MM.1S (cell line): ENCODE data around the gene TMED10.

Experiments used
- DNase-seq: peaks from one replicate; pipeline ENCODE4 v3.0.0-alpha.2; 2015
- H2AFZ ChIP-seq: fragments of 300-600 bp; sonication (generic); 2 replicates; pipeline ENCODE4 v1.6.0; 2016; ENCODE audit warnings: antibody characterized with exemption, low read length
- H3F3A ChIP-seq: fragments of 300-600 bp; sonication (generic); 2 replicates; pipeline ENCODE4 v1.6.1; 2016; ENCODE audit warnings: mild to moderate bottlenecking, antibody characterized with exemption, low read length, moderate library complexity, mixed read lengths; ENCODE audit not compliant: insufficient read depth
- H3K27ac ChIP-seq: fragments of 300-600 bp; sonication (generic); 2 replicates; pipeline ENCODE4 v1.5.1; 2016; ENCODE audit warnings: mild to moderate bottlenecking, low read length
- H3K27me3 ChIP-seq: fragments of 300-600 bp; sonication (generic); replicated peaks from 2 replicates; pipeline ENCODE4 v1.6.0; 2016; ENCODE audit warnings: low read length; ENCODE audit not compliant: insufficient read depth
- H3K36me3 ChIP-seq: fragments of 300-600 bp; sonication (generic); replicated peaks from 2 replicates; pipeline ENCODE4 v1.6.1; 2016; ENCODE audit warnings: mild to moderate bottlenecking, low read length, mixed read lengths; ENCODE audit not compliant: insufficient read depth
- H3K4me1 ChIP-seq: fragments of 300-600 bp; sonication (generic); 2 replicates; pipeline ENCODE4 v1.6.1; 2016; ENCODE audit warnings: low read length, mixed read lengths
- H3K4me2 ChIP-seq: fragments of 300-600 bp; sonication (generic); 2 replicates; pipeline ENCODE4 v1.6.0; 2016; ENCODE audit warnings: low read depth, low read length
- H3K4me3 ChIP-seq: fragments of 300-600 bp; sonication (generic); 2 replicates; pipeline ENCODE4 v1.5.1; 2016; ENCODE audit warnings: low read length, mixed read lengths
- H3K79me2 ChIP-seq: fragments of 300-600 bp; sonication (generic); 2 replicates; pipeline ENCODE4 v1.6.1; 2016; ENCODE audit warnings: mixed run types, low read length, mixed read lengths
- H3K9ac ChIP-seq: fragments of 300-600 bp; sonication (generic); 2 replicates; pipeline ENCODE4 v1.6.1; 2016; ENCODE audit warnings: low read length, mixed read lengths
- H3K9me2 ChIP-seq: fragments of 300-600 bp; sonication (generic); replicated peaks from 2 replicates; pipeline ENCODE4 v1.6.1; 2016; ENCODE audit warnings: mild to moderate bottlenecking, low read length, mixed read lengths; ENCODE audit not compliant: insufficient read depth
- H3K9me3 ChIP-seq: fragments of 300-600 bp; sonication (generic); replicated peaks from 2 replicates; pipeline ENCODE4 v1.6.1; 2016; ENCODE audit warnings: mild to moderate bottlenecking, low read length, mixed read lengths; ENCODE audit not compliant: insufficient read depth
- H4K20me1 ChIP-seq: fragments of 300-600 bp; sonication (generic); 2 replicates; pipeline ENCODE4 v1.6.1; 2016; ENCODE audit warnings: mild to moderate bottlenecking, low read length, moderate library complexity, mixed read lengths; ENCODE audit not compliant: insufficient read depth
- EZH2 ChIP-seq: fragments of 300-600 bp; sonication (generic); optimal IDR thresholded peaks from 2 replicates; pipeline ENCODE3; 2017; ENCODE audit warnings: low read depth, mild to moderate bottlenecking, antibody characterized with exemption, low read length, mixed read lengths
- EZH2phosphoT487 ChIP-seq: fragments of 300-600 bp; sonication (generic); IDR thresholded peaks from 2 replicates; pipeline ENCODE4 v1.6.1; 2018; ENCODE audit warnings: antibody characterized with exemption, low read length
- TF ChIP-seq, protein P1 (sequence below): fragments of 300-600 bp; sonication (generic); IDR thresholded peaks from 2 replicates; pipeline ENCODE4 v1.5.1; 2016; ENCODE audit warnings: antibody characterized with exemption, low read length, mixed read lengths

TMED10 gene

GRCh38 chr14:75188086-75188485 is 11.7 kb upstream of the TMED10 start:
- Histone ChIP-seq H3F3A (0 out of 2 replicates have a peak, but pooled peaks cover 5% of the 10 kb centered on the region), H4K20me1 (no peaks in the 10 kb centered on the region), H3K27ac (peak overlapping the region; percentile 67), H3K4me3 (no peak overlapping the region), H3K9ac (no peak overlapping the region; the same call in 1 of the 2 replicates), H3K9me2 (no peaks in the 10 kb centered on the region), H3K4me2 (peak overlapping the region; percentile 43; the same call in 1 of the 2 replicates), H3K79me2 (no peaks in the 10 kb centered on the region), H2AFZ (no peak overlapping the region), H3K4me1 (peaks cover 21% of the 10 kb centered on the region), H3K27me3 (no peaks in the 10 kb centered on the region), H3K9me3 (no peaks in the 10 kb centered on the region), H3K36me3 (no peaks in the 10 kb centered on the region)
- TF ChIP-seq EZH2 (no peak), EZH2phosphoT487 (no peak)
- TF ChIP-seq, protein P1, sequence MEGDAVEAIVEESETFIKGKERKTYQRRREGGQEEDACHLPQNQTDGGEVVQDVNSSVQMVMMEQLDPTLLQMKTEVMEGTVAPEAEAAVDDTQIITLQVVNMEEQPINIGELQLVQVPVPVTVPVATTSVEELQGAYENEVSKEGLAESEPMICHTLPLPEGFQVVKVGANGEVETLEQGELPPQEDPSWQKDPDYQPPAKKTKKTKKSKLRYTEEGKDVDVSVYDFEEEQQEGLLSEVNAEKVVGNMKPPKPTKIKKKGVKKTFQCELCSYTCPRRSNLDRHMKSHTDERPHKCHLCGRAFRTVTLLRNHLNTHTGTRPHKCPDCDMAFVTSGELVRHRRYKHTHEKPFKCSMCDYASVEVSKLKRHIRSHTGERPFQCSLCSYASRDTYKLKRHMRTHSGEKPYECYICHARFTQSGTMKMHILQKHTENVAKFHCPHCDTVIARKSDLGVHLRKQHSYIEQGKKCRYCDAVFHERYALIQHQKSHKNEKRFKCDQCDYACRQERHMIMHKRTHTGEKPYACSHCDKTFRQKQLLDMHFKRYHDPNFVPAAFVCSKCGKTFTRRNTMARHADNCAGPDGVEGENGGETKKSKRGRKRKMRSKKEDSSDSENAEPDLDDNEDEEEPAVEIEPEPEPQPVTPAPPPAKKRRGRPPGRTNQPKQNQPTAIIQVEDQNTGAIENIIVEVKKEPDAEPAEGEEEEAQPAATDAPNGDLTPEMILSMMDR, result no peak
- DNase-seq, result no peak

DNA sequence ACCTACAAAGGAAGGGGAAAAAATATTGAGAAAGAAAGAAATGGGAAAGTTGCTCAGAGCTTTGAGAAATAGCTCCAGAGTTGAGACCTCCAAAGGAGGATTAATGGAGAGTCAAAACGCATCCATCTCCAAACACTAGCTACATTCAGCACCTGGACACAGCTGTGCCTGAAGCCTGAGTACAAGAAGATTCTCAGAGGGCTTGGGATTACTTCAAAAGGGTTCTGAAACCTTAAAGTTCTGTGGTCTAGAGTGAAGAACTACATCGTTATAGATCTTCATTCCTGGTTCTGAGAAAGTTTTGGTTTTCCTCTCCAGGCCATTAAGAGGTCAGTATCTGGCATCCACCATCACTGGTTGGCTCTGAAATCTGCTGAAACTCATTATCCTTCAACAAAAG is 10.5 kb upstream of the TMED10 start:
- TF ChIP-seq EZH2 (no peak), EZH2phosphoT487 (no peak)
- TF ChIP-seq, protein P1, result no peak
- Histone ChIP-seq H3K4me3 (no peak overlapping the region), H3K27ac (no peak overlapping the region), H3K4me1 (peaks cover 21% of the 10 kb centered on the region), H3K9me2 (no peaks in the 10 kb centered on the region), H3F3A (0 out of 2 replicates have a peak, but pooled peaks cover 5% of the 10 kb centered on the region), H3K36me3 (no peaks in the 10 kb centered on the region), H3K79me2 (no peaks in the 10 kb centered on the region), H3K4me2 (no peak overlapping the region), H4K20me1 (no peaks in the 10 kb centered on the region), H2AFZ (no peak overlapping the region), H3K9ac (no peak overlapping the region), H3K27me3 (no peaks in the 10 kb centered on the region), H3K9me3 (no peaks in the 10 kb centered on the region)
- DNase-seq, result no peak

DNA sequence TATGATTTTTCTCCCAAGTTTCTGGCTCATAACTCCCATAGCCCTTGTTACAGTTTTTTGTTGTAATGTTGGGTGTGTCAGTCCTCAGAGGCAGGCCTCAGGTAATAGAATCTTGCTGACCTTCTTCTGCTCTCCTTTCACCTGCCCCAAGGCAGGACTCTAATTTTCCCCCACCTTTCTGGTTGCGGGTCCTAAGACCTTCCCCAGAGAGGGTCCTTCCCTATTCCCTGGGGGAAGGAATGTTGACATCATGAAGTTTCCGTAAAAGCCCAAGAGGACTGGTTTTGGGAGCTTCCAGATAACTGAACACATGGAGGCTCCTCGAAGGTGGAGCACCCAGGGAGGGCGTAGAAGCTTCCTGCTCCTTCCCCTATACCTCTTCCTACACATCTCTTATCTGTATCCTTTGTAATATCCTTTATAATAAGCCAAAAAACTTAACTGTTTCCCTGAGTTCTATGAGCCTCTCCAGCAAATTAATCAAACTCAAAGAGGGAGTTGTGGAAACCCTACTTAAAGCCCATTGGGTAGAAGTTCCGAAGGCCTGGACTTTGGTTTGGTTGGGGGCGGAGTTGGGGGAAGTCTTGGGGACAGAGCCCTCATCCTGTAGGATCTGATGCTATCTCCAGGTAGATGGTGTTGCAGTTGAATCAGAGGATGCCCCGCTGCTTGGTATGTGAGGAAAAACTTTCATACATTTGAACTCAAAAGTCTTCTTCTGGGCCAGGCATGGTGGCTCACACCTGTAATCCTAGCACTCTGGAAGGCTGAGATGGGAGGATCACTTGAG is 9.0 kb upstream of the TMED10 start:
- H3K4me2 ChIP-seq, result no peak overlapping the region
- no peak overlapping the region for H3K9ac ChIP-seq
- no peaks in the 10 kb centered on the region for H3K27me3 ChIP-seq
- no peak overlapping the region for H3K4me3 ChIP-seq
- TF ChIP-seq, protein P1, result no peak
- TF ChIP-seq EZH2phosphoT487 (no peak), EZH2 (no peak)
- H3F3A ChIP-seq, result 0 out of 2 replicates have a peak, but pooled peaks cover 5% of the 10 kb centered on the region
- H2AFZ ChIP-seq, result no peak overlapping the region
- no peaks in the 10 kb centered on the region for H3K79me2 ChIP-seq
- H3K27ac ChIP-seq, result no peak overlapping the region
- DNase-seq, result no peak
- H3K4me1 ChIP-seq, result peaks cover 21% of the 10 kb centered on the region
- no peaks in the 10 kb centered on the region for H3K36me3 ChIP-seq
- no peaks in the 10 kb centered on the region for H3K9me3 ChIP-seq
- H4K20me1 ChIP-seq, result no peaks in the 10 kb centered on the region
- H3K9me2 ChIP-seq, result no peaks in the 10 kb centered on the region
